HG03103 (cell line): ENCODE data around the gene SEPTIN12.

Experiments used
- ATAC-seq: cut with Tn5 transposase; IDR thresholded peaks from one replicate; pipeline ENCODE4 v1.9.1; 2021; ENCODE audit warnings: low read depth; ENCODE audit not compliant: unreplicated experiment

The SEPTIN12 gene

DNA sequence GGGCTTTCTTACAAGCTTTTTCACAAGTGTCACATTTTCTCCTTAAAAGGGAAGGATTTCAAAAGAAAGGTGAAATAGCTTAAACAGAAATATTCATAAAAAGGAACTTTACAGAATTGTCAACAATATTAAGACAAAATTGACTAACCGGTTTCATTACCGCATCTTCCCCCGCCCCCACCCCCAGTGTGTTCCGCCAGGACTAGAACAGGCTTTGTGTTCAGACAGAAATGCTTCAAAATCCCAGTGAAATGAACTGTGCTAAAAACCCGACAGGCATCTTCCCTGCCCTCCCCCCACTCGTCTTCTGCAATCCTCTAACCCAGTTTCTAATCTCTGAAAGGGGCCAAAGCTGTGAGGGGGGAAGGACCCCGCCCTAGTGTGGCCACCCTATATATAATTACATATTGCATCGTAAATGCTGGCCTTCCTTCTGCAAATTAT lies 15.3 kb upstream of the SEPTIN12 start:
- ATAC-seq: no peak

DNA sequence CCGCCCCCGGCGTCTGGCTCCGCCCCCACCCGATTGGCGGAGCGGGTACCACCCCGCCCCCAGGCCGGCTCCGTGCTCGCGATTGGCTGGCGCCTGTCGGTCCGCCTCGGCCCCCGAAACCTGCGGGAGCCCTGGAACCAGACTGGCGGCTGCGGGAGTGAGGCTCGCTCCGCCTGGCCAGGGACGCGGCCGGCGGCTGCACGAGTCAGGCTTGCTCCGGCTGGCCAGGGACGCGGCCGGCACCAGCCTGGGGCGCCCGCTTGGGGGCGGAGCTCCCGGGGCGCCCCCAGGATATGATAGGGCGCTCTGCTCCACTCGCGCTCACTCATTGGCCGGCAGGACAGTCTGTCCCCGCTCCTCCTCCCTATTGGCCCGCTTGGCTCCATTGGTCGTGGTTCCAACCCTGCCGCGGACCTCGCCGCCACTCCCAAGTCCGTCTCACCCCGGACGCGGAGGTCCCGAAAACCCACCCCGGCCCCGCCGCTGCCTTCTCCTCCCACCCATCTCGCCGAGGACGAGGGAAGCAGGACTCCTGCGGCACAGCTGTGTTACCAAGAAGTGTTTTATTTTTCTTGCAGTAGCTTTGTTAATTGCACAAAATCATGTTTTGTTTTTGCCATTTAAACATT lies 14.6 kb upstream of the SEPTIN12 start:
- peak; percentile 84 for ATAC-seq

DNA sequence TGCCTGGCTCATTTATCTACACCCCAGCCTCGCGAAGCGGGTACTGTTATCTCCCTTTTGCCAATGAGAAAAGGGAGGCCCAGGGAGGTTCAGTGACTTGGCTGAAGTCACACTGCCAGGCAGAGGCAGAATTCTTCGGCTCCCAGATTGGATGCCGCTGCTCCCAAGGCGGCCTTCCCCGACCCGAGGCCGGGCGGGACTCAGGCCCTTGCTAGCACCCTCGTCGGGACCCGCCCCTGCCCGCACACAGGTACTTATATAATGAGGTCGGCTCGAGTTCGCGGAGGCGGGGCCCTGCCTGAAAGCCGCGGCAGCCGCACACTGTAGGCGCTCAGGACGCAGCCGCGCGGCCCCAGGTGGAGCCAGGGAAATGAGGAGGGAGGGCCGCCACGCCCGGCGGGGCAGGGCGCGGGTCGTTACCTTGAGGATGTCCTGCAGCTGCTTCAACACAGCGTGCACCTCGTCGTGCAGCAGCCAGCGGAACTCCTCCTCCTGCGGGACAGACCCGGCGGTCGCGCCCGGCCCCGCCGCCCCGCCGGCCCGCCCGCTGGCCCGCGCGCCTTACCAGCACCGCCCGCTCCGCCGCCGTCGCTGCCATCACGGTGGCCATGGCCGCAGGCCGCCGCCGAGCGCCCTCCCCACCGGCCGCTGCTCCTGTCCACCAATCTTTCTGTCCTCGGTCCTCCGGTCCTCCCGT lies 14.0 kb upstream of the SEPTIN12 start, which contains the start of gene ROGDI:
Gene ROGDI (minus strand): TSS at position 672 of the 697 bp plus-strand sequence. CDS start 62 bp downstream, at position 610.
- peak; percentile 52 for ATAC-seq

DNA sequence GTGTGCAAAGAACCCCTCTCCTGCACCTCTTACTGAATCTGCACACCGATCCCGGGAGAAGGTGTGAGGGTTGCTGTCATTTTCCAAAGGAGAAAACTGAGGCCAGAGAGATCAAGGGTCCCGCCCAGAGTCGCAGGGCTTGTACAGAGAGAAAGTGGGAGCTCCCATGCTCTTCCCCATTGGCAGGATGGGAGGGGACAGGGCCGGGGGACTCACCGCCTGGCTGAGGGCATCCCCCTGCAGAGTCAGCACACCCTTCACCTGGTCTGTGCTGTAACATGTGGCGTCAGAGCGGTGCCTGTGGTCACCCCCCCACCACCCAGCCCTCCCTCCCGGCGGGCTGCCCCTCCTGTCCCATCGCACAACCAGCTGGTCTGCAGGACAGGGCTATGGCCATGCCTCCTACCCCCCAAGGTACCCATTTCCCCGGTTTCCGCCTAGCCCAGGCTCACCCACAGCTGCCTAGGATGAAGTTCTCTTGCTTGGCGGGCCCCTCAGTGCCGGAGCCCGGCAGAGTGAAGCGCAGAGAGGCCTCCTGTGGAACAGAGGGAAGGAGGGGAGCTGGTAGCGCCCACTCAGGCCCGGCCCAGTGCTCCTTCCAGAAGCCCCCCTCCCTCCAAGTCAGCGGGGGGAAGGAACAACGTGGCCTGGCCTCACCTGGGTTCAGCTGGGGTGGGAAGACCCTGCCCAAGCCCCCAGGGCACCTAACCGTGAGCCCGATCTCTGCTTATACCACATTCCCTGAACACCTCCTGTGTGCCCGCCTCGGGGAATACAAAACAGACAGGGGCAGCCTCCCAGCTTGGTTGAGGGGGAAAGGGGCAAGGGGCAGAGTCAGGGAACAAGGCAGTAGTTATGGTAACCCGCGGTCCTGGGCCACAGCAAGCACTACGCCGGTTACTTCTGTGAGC lies 13.2 kb upstream of the SEPTIN12 start:
- no peak for ATAC-seq

DNA sequence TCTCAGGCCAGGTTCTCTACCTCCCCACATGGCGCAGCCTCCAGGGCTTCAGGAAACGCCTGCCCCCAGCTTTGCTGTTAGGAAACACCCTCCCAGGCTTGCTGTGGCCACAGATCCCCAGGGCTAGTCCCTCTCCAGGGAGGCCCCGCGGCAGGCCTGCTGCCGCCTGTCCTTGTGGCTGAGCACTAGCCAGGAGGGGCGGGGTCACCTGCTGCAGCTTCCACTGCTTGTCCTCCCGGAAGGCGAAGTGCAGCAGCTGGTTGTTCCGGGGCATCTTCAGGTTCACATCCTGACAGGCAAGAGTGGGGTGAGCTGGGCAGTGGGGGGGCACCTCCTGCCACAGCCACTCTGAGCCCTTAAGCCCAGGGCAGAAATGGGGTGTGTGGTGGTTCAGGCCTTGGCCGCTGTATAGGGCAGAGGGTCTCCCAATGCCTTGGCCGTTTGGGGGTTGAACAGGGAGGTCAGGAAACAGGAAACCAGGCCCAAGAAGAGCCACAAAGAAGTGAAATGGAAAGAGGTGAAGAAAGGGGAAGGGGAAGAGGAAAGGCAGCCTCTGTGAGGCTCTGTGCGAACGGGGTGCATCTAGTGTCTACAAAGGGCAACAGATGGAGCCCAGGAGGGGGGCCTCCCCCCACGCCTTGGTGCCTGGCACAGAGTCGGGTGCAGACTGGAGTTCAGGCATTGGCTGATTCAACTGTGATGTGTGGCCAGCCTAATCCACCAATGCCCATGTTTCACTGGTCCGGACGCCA lies 12.3 kb upstream of the SEPTIN12 start:
- no peak for ATAC-seq

DNA sequence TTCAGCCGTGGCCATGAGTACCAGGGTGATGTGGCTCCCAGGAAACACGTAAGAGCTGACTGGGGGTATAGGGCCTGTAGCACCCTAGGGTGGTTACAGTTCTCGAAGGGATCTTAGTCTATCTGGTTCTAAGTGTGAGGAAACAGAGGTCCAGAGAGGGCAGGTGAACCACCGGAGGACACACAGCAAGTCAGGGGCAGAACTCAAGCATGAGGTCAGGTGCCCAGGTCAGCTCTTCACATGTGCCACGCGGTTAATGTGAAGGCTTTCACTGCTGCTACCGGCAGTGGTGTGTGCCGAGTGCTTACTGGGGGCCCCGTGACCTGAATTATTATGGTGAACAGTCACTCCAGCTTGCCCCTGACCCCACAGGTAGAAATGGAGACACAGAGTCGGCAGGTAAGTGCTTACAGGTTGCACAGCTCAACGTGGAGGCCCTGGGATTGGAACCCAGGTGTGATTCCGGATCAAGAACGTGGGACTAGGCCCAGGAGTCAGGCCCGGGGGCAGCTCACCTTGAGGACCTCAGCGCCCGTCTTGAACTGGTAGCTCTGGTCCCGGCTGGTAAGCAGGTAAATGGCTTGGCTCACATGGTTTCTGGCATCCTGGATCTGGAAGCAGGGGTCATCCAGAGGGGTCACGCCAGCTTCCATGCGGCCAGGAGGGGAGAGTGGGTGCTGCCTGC lies 11.2 kb upstream of the SEPTIN12 start:
- no peak for ATAC-seq

DNA sequence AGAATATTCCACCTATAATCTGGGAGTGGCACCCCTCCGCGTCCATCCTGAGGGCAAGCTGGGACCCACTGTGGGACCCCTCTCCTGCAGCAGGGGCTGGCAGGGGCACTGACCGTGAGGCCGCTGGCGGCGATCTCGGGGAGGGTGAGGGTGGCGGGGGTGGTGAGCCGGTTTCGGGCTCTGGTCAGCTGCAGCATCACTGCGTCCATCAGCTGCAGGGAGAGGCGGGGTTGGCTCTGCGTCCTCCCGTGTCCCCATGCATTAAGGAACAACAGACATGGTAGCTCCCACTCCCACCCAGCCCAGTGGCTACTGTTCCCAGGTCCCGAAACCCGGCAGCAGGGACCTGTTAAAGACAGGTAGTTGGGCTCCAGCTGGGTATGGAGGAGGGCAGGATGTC lies 10.3 kb upstream of the SEPTIN12 start:
- no peak for ATAC-seq

DNA sequence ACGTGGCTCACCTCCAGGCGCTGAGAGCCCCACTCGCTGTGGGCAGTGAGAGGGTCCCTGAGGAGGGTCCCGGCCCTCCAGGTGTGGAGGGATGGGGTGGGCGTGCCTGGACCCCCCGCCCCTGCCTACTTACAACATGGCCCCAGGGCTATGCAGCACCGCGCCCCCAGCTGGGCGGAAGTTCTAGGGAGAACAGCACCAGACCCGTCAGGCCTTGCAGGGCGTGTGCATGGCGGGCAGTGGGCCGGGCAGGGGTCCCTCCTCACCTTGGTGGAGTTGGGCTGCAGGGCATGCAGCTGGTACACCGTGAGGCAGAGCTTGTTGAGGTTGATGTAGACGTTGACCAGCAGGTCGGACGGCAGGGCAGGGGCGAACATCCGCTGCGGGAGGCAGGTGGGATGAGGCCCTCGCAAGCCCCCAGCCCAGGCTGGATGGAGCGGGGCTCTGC lies 9.7 kb upstream of the SEPTIN12 start:
- no peak for ATAC-seq

DNA sequence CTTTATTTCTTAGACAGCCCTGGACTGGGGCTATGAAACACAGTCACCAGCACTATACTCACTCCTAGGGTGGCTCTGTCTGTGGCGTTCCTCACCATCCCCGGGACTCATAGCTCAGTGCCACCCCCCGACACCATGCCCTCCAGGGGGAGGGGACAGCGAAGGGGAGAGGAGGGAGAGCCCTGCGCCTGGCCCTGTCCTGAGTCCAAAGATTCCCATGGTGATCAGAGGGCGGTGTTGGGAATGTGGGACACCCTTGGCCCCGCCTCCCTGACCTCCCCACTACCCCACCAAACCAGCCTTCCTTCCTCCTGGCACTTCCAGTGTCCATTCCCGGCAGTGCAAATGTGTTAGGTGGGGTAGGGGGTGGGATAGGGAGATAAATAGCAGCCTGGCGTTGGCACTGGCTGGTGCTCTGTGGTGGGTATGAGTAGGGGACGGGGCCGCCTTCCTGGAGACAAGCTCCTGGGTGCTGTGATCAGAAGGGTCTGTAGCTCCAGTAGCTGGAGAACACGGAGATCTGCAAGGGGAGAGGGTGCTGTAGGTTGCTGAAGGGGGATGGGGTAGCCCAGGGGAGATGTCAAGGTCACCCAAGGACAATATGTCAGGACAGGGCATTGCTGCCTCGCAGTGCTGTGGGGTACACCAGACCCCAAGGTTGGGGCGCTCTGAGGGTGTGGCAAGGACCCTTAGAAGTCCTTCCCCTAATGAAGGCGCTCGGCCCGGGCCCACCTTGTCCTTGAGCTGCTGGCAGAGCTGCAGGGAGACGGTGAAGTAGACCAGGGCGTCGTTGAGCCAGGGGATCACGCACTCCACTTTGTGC lies 9.0 kb upstream of the SEPTIN12 start:
- ATAC-seq: no peak

DNA sequence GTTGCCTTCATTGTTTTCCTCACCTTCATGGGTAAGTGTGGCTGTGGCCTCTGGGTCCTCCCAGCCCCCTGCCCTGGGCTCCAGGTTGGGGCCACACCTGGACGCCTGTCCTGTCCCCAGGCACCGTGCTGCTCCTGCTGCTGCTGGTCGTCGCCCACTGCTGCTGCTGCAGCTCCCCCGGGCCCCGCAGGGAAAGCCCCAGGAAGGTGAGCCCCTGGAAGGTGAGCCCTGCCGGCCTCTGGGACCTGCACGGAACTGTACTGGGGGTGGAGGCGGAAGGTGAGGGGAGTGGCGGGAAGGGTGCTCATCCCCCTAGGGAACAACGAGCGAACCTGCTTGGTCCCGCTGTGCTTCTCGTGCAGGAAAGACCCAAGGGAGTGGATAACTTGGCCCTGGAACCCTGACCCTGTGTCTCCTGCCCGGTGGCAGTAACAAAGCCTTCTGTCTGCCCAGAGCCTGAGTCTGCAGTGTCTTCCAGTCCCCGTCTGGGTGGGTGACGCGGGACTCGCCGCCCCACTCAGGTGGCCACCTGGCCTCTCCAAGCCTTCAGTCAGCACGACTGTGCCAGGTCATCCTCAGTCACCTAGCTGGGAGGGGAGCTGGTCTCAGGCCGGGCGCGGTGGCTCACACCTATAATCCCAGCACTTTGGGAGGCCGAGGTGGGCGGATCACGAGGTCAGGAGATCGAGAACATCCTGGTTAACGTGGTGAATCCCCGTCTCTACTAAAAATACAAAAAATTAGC lies 7.9 kb upstream of the SEPTIN12 start:
- no peak for ATAC-seq

DNA sequence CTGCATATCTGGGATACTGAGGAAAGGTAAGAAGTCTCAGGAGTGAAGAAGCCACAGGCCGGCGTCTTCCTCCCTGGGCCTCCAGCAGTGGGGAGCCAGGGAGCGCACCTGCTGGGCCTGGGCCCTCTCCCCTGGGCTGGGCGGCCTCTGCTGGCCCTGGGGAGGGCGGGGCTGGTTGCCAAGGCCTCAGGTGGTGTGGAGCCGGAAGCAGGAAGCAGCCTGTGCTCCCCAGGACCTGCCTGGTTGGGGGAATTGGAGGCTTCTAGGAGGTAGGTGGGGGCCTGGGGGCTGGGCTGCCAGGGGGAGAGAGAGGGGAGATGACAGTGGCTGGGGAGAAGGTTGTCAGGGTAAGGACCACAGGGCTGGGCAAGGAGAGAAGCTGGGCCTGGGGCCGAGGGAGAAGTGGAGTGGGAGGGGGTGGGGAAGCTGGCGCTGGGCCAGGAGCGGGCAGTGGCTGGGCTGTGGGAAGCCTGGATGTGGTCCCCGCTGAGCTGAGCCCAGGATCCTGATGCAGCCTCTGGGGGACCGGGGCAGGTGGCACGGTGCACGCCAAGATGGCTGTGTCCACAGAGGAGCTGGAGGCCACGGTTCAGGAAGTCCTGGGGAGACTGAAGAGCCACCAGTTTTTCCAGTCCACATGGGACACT lies 7.2 kb upstream of the SEPTIN12 start, which contains the start of gene SMIM22:
Gene SMIM22 (plus strand): TSS at position 189 of the 647 bp plus-strand sequence. CDS start 366 bp downstream, at position 555.
- no peak for ATAC-seq

DNA sequence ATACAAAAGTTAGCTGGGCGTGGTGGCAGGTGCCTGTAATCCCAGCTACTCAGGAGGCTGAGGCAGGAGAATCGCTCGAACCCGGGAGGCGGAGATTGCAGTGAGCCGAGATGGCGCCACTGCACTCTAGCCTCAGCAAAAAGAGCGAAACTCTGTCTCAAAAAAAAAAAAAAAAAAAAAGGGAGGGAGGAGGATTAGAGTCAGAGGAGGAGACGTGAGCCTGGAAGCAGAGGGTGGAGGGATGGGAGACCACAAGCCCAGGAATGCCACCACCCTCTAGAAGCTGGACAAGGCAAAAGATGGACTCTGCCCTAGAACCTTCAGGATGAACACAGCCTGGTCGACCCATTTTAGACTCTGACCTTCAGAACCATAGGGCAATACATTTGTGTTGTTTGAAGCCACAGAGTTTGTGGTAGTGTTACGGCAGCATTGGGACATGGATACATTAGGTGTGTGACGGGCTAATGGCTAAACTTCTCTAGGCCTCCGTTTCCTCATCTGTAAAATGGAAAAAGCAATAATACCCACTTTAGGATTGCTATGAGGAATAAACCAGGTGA lies 4.9 kb upstream of the SEPTIN12 start:
- no peak for ATAC-seq

DNA sequence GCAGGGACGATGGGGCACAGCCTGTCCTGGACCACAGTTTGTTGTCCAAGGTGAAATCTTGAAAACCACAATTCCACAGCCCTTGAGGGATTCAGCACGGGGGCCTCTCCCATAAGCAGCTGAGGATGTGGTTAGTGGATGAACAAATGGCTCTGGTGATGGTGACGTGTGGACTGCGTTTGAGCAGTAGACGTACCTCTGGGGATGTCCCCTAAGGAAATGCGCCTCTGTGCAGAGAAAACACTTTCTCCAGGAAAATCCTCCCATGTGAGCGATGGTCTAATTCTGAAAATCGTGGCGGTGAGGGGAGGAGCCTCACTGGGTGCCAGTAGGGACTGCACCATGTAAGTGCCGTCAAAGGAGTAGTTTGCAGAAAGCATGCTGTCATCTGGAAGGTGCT lies 2.7 kb upstream of the SEPTIN12 start:
- no peak for ATAC-seq

DNA sequence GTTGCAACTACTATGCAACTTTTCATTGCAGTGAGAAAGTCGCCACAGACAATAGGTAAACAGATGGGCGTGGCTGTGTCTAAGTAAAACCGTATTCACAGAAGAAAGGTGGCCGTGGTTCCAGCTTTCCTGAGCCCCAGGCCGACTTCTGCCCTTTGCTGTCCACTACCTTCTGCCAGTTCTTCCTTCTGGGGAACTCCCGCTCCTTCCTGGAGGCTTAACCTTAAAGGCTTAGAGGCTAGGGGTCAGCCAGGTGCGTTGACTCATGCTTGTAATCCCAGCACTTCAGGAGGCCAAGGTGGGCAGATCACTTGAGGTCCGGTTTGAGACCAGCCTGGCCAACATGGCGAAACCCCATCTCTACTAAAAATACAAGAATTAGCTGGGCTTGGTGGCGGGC lies 2.1 kb upstream of the SEPTIN12 start:
- no peak for ATAC-seq

DNA sequence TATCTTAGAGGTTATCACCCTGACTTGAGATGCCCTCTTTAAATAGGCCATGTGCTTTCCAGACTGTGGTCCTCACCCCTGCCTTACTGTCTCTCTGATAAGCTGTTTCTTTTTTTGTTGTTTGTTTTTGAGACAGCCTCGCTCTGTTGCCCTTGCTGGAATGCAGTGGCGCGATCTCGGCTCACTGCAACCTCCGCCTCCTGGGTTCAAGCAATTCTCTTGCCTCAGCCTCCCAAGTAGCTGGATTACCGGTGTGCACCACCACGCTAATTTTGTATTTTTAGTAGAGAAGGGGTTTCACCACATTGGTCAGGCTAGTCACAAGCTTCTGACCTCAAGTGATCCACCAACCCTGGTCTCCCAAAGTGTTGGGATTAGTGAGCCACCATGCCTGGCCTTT lies 765 bp upstream of the SEPTIN12 start:
- ATAC-seq: no peak

DNA sequence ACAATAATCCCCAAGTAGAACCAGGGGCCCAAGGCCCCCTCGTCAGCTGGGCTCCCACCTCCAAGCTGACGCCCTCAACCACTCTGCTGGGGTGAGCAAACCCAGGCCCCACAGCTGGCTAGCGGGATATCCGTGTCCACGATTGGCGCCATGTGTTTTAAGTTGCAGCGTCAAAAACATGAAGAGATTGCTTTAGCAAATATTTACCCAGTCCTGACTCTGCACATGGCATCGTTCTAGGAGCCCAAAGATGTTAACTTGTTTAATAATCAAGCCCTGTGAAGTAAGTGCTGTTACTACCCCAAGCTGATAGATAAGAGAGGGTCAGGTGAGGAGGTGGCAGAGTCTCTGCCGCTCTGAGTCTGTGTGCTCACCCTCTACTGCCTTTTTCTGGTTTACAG lies 344 bp upstream of the SEPTIN12 start:
- no peak for ATAC-seq

DNA sequence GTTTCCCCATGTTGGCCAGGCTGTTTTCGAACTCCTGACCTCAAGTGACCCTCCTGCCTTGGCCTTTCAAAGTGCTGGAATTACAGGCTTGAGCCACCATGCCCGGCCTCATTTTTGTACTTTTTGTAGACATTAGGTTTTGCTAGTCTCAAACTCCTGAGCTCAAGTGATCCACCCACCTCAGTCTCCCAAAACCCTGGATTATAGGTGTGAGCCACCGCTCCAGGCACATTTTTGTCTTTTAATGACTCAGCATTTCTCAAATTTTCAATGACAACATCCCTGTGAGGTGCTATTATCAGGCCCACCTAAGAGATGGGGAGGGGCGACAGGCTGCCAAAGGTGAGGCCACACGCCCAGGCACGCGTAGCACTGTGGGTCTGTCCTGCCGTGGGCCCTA lies 1.1 kb downstream of the SEPTIN12 start:
- no peak for ATAC-seq
